ENCODE measurements around the gene SLC2A8. TPM values are rescaled to one million over a fixed set of nuclear protein-coding genes. Genes with fewer than 3 reads are reported as not detected.

The SLC2A8 gene
- polyA plus RNA-seq, 3 donors = 6.6 to 8.7 (median 6.6) TPM

DNA sequence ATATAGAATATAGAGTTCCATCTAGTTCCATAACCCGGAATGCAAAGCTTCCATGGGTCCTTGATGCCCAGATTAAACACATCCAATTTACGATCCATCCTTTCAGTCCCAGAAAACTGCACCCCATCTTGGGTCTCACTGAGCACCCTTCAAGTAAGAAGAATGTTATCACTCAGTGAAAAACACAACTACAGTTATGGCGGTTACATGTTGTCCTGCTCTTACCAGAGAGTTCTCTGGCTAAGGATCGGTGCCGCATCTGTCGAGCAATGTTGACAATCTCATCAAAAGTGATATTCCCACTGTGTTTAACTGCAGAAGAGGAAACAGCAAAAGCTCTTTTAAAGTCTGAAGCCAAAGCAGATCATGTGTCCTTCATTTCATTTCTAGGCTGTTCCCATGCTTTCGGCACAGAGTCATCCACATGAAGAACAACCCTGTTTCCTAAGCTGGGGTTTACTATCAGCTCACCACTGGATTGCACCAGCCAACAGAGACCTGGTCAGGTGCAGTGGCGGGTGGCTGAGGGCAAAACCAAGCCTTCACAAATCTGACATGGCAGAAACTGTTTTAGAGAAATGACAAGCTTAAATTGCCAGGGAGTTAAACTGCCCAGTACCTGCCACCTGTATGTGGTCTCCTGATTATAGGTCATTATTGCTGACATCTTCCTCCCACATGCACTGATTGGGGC is 51.3 kb downstream of the SLC2A8 start:
- peak overlapping the region in 1 of 2 donors; percentile 46 for H3K27ac ChIP-seq (ENCODE audit: low read depth in 1 of 2, low read length in 2 of 2)
- H3K36me3 ChIP-seq (replicated peaks in 1 of 2; ENCODE audit: control insufficient read depth in 1 of 2, insufficient read depth in 2 of 2, low read length in 2 of 2) = peaks cover 56 to 64% of the 10 kb centered on the region in 2 donors
- no peaks in the 10 kb centered on the region for H3K27me3 ChIP-seq (ENCODE audit: control insufficient read depth in 2 of 2, insufficient read depth in 2 of 2, low read length in 2 of 2)
- H3K4me3 Mint-ChIP-seq = no peak overlapping the region
- H3K27ac Mint-ChIP-seq = peak overlapping the region in 6 of 7 donors; percentile 18 to 84 (median 49)
- peaks cover 50% of the 10 kb centered on the region for H4K20me1 ChIP-seq (ENCODE audit: insufficient read depth, low read length)
- intact Hi-C loops (cut with micrococcal nuclease) = no loop called here
- H3K27me3 Mint-ChIP-seq (ENCODE audit: low read depth in 3 of 3) = peaks cover 0 to 1% (median 0%) of the 10 kb centered on the region in 3 donors
- DNase-seq = no peak
- H3K9me3 Mint-ChIP-seq = peaks cover 0 to 15% (median 8%) of the 10 kb centered on the region in 7 donors
- no peak overlapping the region for H3K9ac ChIP-seq (ENCODE audit: insufficient read depth, low read length, poor library complexity, severe bottlenecking)
- H3K79me2 ChIP-seq (ENCODE audit: insufficient read depth, low read length) = peaks cover 52% of the 10 kb centered on the region
- 100% methylated on average over 8 of the region's 8 CpGs for WGBS (ENCODE audit: insufficient coverage)
- H3K4me3 ChIP-seq (replicated peaks in 1 of 3; ENCODE audit: low read depth in 2 of 3, low read length in 3 of 3) = no peak overlapping the region
- H2AFZ ChIP-seq (ENCODE audit: insufficient read depth, low read depth, low read length, poor library complexity, severe bottlenecking) = no peak overlapping the region
- peaks cover 58 to 69% of the 10 kb centered on the region in 2 donors for H3K36me3 Mint-ChIP-seq
- H3K9me3 ChIP-seq (replicated peaks in 1 of 2; ENCODE audit: control insufficient read depth in 1 of 2, insufficient read depth in 1 of 2, low read length in 2 of 2) = peaks cover 0 to 8% of the 10 kb centered on the region in 2 donors
- TF ChIP-seq, protein P1, sequence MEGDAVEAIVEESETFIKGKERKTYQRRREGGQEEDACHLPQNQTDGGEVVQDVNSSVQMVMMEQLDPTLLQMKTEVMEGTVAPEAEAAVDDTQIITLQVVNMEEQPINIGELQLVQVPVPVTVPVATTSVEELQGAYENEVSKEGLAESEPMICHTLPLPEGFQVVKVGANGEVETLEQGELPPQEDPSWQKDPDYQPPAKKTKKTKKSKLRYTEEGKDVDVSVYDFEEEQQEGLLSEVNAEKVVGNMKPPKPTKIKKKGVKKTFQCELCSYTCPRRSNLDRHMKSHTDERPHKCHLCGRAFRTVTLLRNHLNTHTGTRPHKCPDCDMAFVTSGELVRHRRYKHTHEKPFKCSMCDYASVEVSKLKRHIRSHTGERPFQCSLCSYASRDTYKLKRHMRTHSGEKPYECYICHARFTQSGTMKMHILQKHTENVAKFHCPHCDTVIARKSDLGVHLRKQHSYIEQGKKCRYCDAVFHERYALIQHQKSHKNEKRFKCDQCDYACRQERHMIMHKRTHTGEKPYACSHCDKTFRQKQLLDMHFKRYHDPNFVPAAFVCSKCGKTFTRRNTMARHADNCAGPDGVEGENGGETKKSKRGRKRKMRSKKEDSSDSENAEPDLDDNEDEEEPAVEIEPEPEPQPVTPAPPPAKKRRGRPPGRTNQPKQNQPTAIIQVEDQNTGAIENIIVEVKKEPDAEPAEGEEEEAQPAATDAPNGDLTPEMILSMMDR (IDR thresholded peaks at IDR 0.05) = no peak
- peaks cover 33 to 37% of the 10 kb centered on the region in 2 donors for H3K4me1 ChIP-seq (ENCODE audit: control insufficient read depth in 1 of 2, insufficient read depth in 2 of 2, low read length in 2 of 2)
- H3K4me1 Mint-ChIP-seq = peaks cover 38% of the 10 kb centered on the region
- H3K4me2 ChIP-seq (replicated peaks; ENCODE audit: extremely low read depth, low read length, poor library complexity, severe bottlenecking) = no peak overlapping the region

DNA sequence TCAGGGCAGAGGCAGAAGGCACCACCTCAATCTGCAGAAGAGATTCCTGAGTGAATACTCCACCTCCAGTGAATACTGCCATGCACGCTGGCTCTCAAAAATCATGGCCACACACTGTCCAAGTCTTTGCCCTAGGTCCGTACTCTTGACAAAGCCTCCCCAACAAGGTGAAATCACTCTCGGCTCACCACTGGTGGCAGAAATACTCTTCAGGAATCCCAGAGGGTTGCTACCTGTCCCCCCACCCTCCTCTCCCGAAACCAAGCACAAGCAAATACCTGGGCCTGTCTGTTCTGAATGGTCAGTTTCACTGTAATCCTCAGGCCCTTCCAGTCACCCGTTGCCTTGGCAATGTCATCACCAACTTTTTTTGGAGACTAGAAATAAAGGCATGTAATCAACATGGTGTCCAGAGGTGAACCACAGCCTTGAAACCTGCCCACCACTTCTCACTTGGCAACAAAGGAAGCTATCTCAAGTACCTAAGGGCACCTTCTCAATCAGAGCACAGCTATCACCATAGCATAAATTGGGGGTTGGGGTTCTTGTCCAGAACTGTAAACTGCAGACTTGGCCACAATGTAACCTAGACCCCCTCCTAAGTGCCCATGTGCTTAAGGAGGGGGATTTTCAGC is 52.5 kb downstream of the SLC2A8 start:
- peaks cover 0 to 6% (median 3%) of the 10 kb centered on the region in 7 donors for H3K9me3 Mint-ChIP-seq
- peaks cover 56% of the 10 kb centered on the region for H3K79me2 ChIP-seq (ENCODE audit: insufficient read depth, low read length)
- peak overlapping the region in 1 of 2 donors; percentile 91 for H3K27ac ChIP-seq (ENCODE audit: low read depth in 1 of 2, low read length in 2 of 2)
- peak overlapping the region in 1 of 3 experiments; percentile 97 for H3K4me3 ChIP-seq (replicated peaks in 1 of 3; ENCODE audit: low read depth in 2 of 3, low read length in 3 of 3)
- H3K9ac ChIP-seq (ENCODE audit: insufficient read depth, low read length, poor library complexity, severe bottlenecking) = peak overlapping the region; percentile 84
- WGBS (ENCODE audit: insufficient coverage) = 81% methylated on average over 5 of the region's 5 CpGs
- intact Hi-C loops (cut with micrococcal nuclease) = no loop called here
- peaks cover 49 to 66% of the 10 kb centered on the region in 2 donors for H3K36me3 Mint-ChIP-seq
- no peaks in the 10 kb centered on the region for H3K27me3 ChIP-seq (ENCODE audit: control insufficient read depth in 2 of 2, insufficient read depth in 2 of 2, low read length in 2 of 2)
- H3K27ac Mint-ChIP-seq = peak overlapping the region in 6 of 7 donors; percentile 75 to 96 (median 96)
- H3K9me3 ChIP-seq (replicated peaks in 1 of 2; ENCODE audit: control insufficient read depth in 1 of 2, insufficient read depth in 1 of 2, low read length in 2 of 2) = peaks cover 0 to 4% of the 10 kb centered on the region in 2 donors
- DNase-seq = no peak
- H3K4me2 ChIP-seq (replicated peaks; ENCODE audit: extremely low read depth, low read length, poor library complexity, severe bottlenecking) = peak overlapping the region; percentile 98
- H4K20me1 ChIP-seq (ENCODE audit: insufficient read depth, low read length) = peaks cover 50% of the 10 kb centered on the region
- H3K4me3 Mint-ChIP-seq = peak overlapping the region; percentile 93 to 97
- TF ChIP-seq, protein P1 (IDR thresholded peaks at IDR 0.05) = no peak
- peaks cover 0 to 1% (median 0%) of the 10 kb centered on the region in 3 donors for H3K27me3 Mint-ChIP-seq (ENCODE audit: low read depth in 3 of 3)
- peaks cover 35 to 40% of the 10 kb centered on the region in 2 donors for H3K4me1 ChIP-seq (ENCODE audit: control insufficient read depth in 1 of 2, insufficient read depth in 2 of 2, low read length in 2 of 2)
- H3K36me3 ChIP-seq (replicated peaks in 1 of 2; ENCODE audit: control insufficient read depth in 1 of 2, insufficient read depth in 2 of 2, low read length in 2 of 2) = peaks cover 49 to 56% of the 10 kb centered on the region in 2 donors
- no peak overlapping the region for H2AFZ ChIP-seq (ENCODE audit: insufficient read depth, low read depth, low read length, poor library complexity, severe bottlenecking)
- peaks cover 39% of the 10 kb centered on the region for H3K4me1 Mint-ChIP-seq

Data from CD14-positive monocyte (primary cell).